Measurements from ENCODE around the gene TTC39C.

The TTC39C gene

DNA sequence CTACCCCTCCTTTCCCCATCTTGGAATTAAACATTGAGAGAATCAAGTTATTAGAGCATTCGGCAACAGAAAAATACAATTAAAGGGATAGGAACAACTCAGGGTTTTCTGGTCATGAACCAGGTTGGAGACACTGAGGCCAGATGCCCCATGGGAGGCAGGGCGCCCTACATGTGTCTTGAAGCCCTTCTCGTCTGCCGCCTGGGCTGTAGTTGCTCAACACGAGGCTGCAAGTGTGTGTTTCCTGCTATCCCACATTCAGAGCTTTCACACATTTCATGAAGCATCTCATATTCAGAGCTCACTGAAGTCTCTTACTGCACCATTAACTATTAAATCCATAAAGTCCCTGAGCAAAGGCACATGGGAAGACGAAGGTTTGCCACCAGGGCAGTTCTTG is 28.8 kb downstream of the TTC39C start:
- no peak for TF ChIP-seq CTCF (IDR thresholded peaks at IDR 0.05; ENCODE audit: insufficient read depth, low read length, missing control alignments)
- ChIA-PET CTCF (interaction anchor here (0.8 to 1.5 kb wide), 3 partner anchors 14 to 76 kb away, joined by 3 to 4 read pairs (median 3); no protein-coding TSS in a partner anchor), POLR2A (no interaction called here)
- no peak overlapping the region for H3K4me3 ChIP-seq (ENCODE audit: low read depth, low read length)
- DNase-seq (ENCODE audit: low read depth, low spot score): no peak

DNA sequence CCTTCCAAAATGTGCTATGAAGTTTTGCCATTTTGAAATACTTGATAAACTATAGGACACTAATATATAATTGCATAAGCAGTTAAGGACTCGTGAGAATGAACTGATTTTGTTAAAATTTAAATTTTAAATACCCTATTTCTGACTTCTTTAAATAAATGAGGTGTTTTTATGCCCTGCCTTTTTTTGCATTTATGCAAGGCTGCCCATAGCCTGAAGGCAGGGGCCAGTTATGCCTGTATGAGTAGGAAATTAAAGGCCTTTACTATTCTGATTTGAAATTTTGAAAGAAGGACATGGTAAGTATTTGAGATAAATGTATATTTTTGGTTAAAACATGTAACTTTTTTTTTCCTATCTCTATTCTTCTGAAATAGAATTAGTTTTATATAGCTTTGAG is 33.7 kb downstream of the TTC39C start:
- ChIA-PET CTCF (no interaction called here), POLR2A (no interaction called here)
- no peak for DNase-seq (ENCODE audit: low read depth, low spot score)
- no peak for TF ChIP-seq CTCF (IDR thresholded peaks at IDR 0.05; ENCODE audit: insufficient read depth, low read length, missing control alignments)
- H3K4me3 ChIP-seq (ENCODE audit: low read depth, low read length): no peak overlapping the region

- no peak overlapping the region for H3K4me3 ChIP-seq (ENCODE audit: low read depth, low read length)
- TF ChIP-seq CTCF (IDR thresholded peaks at IDR 0.05; ENCODE audit: insufficient read depth, low read length, missing control alignments): no peak
- DNase-seq (ENCODE audit: low read depth, low spot score): no peak
- ChIA-PET CTCF (no interaction called here), POLR2A (no interaction called here)
Observed at GRCh38 chr18:24049142-24049541, 34.6 kb downstream of the TTC39C start.

GRCh38 chr18:24051031-24051947 is 36.7 kb downstream of the TTC39C start:
- H3K4me3 ChIP-seq (ENCODE audit: low read depth, low read length): no peak overlapping the region
- DNase-seq (ENCODE audit: low read depth, low spot score): no peak
- ChIA-PET POLR2A (no interaction called here), CTCF (no interaction called here)
- TF ChIP-seq CTCF (IDR thresholded peaks at IDR 0.05; ENCODE audit: insufficient read depth, low read length, missing control alignments): no peak

GRCh38 chr18:24052053-24052452 is 37.5 kb downstream of the TTC39C start:
- TF ChIP-seq CTCF (IDR thresholded peaks at IDR 0.05; ENCODE audit: insufficient read depth, low read length, missing control alignments): no peak
- no peak overlapping the region for H3K4me3 ChIP-seq (ENCODE audit: low read depth, low read length)
- CTCF ChIA-PET: no interaction called here
- POLR2A ChIA-PET: no interaction called here
- no peak for DNase-seq (ENCODE audit: low read depth, low spot score)

DNA sequence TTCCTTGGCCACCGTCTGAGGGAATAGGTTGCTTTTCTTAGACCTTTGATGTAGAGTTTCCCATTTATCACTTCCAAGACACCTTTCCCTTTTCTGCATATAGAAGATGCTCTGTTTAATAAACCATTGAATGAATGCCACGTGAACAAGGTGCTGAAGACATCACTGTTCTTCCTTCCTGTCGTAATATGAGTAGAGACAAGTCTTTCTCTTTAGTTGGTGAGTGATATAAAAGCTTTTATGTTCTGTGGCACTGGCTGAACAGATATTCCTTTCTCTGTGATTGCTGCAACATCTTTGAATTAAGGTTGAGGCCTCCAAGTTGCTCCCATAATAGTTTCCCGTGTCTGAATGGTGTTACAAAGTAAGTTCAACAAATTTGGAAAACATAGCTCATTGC is 38.7 kb downstream of the TTC39C start:
- POLR2A ChIA-PET: no interaction called here
- no peak for TF ChIP-seq CTCF (IDR thresholded peaks at IDR 0.05; ENCODE audit: insufficient read depth, low read length, missing control alignments)
- H3K4me3 ChIP-seq (ENCODE audit: low read depth, low read length): no peak overlapping the region
- CTCF ChIA-PET: no interaction called here
- DNase-seq (ENCODE audit: low read depth, low spot score): no peak

All from AG04449 (cell line).